ENCODE data around the gene MCF2L2. TPM values are rescaled to one million over a fixed set of nuclear protein-coding genes. Genes with fewer than 3 reads are reported as not detected.

Gene MCF2L2
- total RNA-seq, 1 experiment from 2014 or later, result 1.7 TPM

GRCh38 chr3:183252118-183252782 lies 176.2 kb downstream of the MCF2L2 start:
- BruUV-seq (replicated peaks), result TSS peak; percentile 52
- Histone ChIP-seq H3K27ac (peak overlapping the region; percentile 93), H3F3A (ENCODE audit: insufficient read depth, low read depth) (peaks cover 15% of the 10 kb centered on the region), H3K36me3 (ENCODE audit: low read depth) (peaks cover 10% of the 10 kb centered on the region; the same call in 1 of the 2 replicates), H3K9me3 (ENCODE audit: insufficient read depth, low read depth) (no peaks in the 10 kb centered on the region), H2AFZ (peak overlapping the region; percentile 69), H3K4me1 (replicated peaks; ENCODE audit: insufficient read depth) (peaks cover 31% of the 10 kb centered on the region), H3K79me2 (ENCODE audit: low read depth) (peaks cover 46% of the 10 kb centered on the region), H3K4me2 (peak overlapping the region; percentile 93), H3K9me2 (ENCODE audit: insufficient read depth) (no peaks in the 10 kb centered on the region), H4K20me1 (ENCODE audit: insufficient read depth) (no peaks in the 10 kb centered on the region), H3K27me3 (ENCODE audit: insufficient read depth, low read depth) (no peaks in the 10 kb centered on the region), H3K4me3 (peak overlapping the region; percentile 96; the same call in 1 of the 2 replicates)
- ChIA-PET POLR2A (ENCODE audit: unreplicated experiment) (interaction anchor here (1.3 kb wide), 1 partner anchor 13 kb away, joined by 5 read pairs; no protein-coding TSS in a partner anchor), CTCF (interaction anchor here (0.6 to 1.7 kb wide), 2 partner anchors 67 to 90 kb away, joined by 6 to 10 read pairs; partner anchors contain the start of gene LAMP3)
- intact Hi-C loops (cut with micrococcal nuclease; ENCODE audit: unreplicated experiment), result loop anchor here (5.0 kb wide), 2 partner anchors 35 to 130 kb away; no protein-coding TSS in a partner anchor
- TF ChIP-seq CTCF (conservative IDR thresholded peaks at IDR 0.05) (no peak), EZH2 (IDR thresholded peaks at IDR 0.05; ENCODE audit: low read depth) (no peak)
- no peak for DNase-seq

- Histone ChIP-seq H3K4me2 (no peak overlapping the region), H3K27me3 (ENCODE audit: insufficient read depth, low read depth) (no peaks in the 10 kb centered on the region), H3K4me1 (replicated peaks; ENCODE audit: insufficient read depth) (peaks cover 22% of the 10 kb centered on the region), H4K20me1 (ENCODE audit: insufficient read depth) (no peaks in the 10 kb centered on the region), H3K36me3 (ENCODE audit: low read depth) (no peaks in the 10 kb centered on the region), H3K4me3 (no peak overlapping the region), H3K79me2 (ENCODE audit: low read depth) (peaks cover 16% of the 10 kb centered on the region), H3K9me3 (ENCODE audit: insufficient read depth, low read depth) (no peaks in the 10 kb centered on the region), H3K9me2 (ENCODE audit: insufficient read depth) (no peaks in the 10 kb centered on the region), H3F3A (ENCODE audit: insufficient read depth, low read depth) (peaks cover 10% of the 10 kb centered on the region), H3K27ac (no peak overlapping the region), H2AFZ (no peak overlapping the region)
- intact Hi-C loops (cut with micrococcal nuclease; ENCODE audit: unreplicated experiment), result no loop called here
- DNase-seq, result no peak
- CTCF ChIA-PET, result no interaction called here
- TF ChIP-seq EZH2 (IDR thresholded peaks at IDR 0.05; ENCODE audit: low read depth) (no peak), CTCF (conservative IDR thresholded peaks at IDR 0.05) (no peak)
- no TSS peak for BruUV-seq (replicated peaks)
- POLR2A ChIA-PET (ENCODE audit: unreplicated experiment), result no interaction called here
Observed at GRCh38 chr3:183249006-183249718, 179.3 kb downstream of the MCF2L2 start.

- no peak overlapping the region for H2AFZ ChIP-seq
- no peaks in the 10 kb centered on the region for H3K9me2 ChIP-seq (ENCODE audit: insufficient read depth)
- CTCF ChIA-PET, result no interaction called here
- intact Hi-C loops (cut with micrococcal nuclease; ENCODE audit: unreplicated experiment), result no loop called here
- peaks cover 10% of the 10 kb centered on the region for H3F3A ChIP-seq (ENCODE audit: insufficient read depth, low read depth)
- H3K27ac ChIP-seq, result no peak overlapping the region
- no TSS peak for BruUV-seq (replicated peaks)
- no peak for TF ChIP-seq CTCF (conservative IDR thresholded peaks at IDR 0.05)
- no peak for TF ChIP-seq EZH2 (IDR thresholded peaks at IDR 0.05; ENCODE audit: low read depth)
- DNase-seq, result no peak
- H3K4me2 ChIP-seq, result no peak overlapping the region
- H3K79me2 ChIP-seq (ENCODE audit: low read depth), result no peaks in the 10 kb centered on the region
- H3K9me3 ChIP-seq (ENCODE audit: insufficient read depth, low read depth), result peaks cover 17% of the 10 kb centered on the region
- no peaks in the 10 kb centered on the region for H3K36me3 ChIP-seq (ENCODE audit: low read depth)
- no peak overlapping the region for H3K4me3 ChIP-seq
- H3K4me1 ChIP-seq (replicated peaks; ENCODE audit: insufficient read depth), result peaks cover 16% of the 10 kb centered on the region
- POLR2A ChIA-PET (ENCODE audit: unreplicated experiment), result no interaction called here
- no peaks in the 10 kb centered on the region for H4K20me1 ChIP-seq (ENCODE audit: insufficient read depth)
- H3K27me3 ChIP-seq (ENCODE audit: insufficient read depth, low read depth), result no peaks in the 10 kb centered on the region
Observed at GRCh38 chr3:183247011-183247589, 181.3 kb downstream of the MCF2L2 start.
